Mesenchymal stem cell (in vitro differentiated cells and primary cell): ENCODE data around the gene PSMD13.

Source experiments
- DNase-seq: peaks from one replicate; pipeline ENCODE4 v3.0.0-alpha.2; 2013
- H2AFZ ChIP-seq: one replicate; pipeline ENCODE4 v1.6.1; 2013; ENCODE audit warnings: low read depth, mild to moderate bottlenecking, control low read depth, inconsistent platforms, low read length, moderate library complexity
- H2AK5ac ChIP-seq: 2 replicates; pipeline ENCODE4 v1.6.1; 2013; ENCODE audit warnings: low read length, moderate library complexity, mild to moderate bottlenecking, inconsistent platforms; ENCODE audit not compliant: severe bottlenecking
- H2BK120ac ChIP-seq: one replicate; pipeline ENCODE4 v1.6.1; 2013; ENCODE audit warnings: low read depth, mild to moderate bottlenecking, inconsistent platforms, low read length, moderate library complexity
- H2BK12ac ChIP-seq, 2 experiments: one replicate each; pipeline ENCODE4 v1.6.1; 2013; ENCODE audit warnings: inconsistent platforms in 2 of 2, low read length in 2 of 2, mild to moderate bottlenecking in 2 of 2, moderate library complexity in 2 of 2, control low read depth in 1 of 2
- H2BK15ac ChIP-seq: one replicate; pipeline ENCODE4 v1.6.1; 2013; ENCODE audit warnings: mild to moderate bottlenecking, low read depth, inconsistent platforms; ENCODE audit not compliant: poor library complexity, severe bottlenecking
- H2BK5ac ChIP-seq: 2 replicates; pipeline ENCODE4 v1.6.1; 2013; ENCODE audit warnings: low read depth, mild to moderate bottlenecking, low read length, control low read depth, inconsistent platforms; ENCODE audit not compliant: poor library complexity, severe bottlenecking
- H3K14ac ChIP-seq, 2 experiments: one replicate each; pipeline ENCODE4 v1.6.1; 2013; ENCODE audit warnings: inconsistent platforms in 2 of 2, low read length in 2 of 2, control low read depth in 1 of 2, mild to moderate bottlenecking in 1 of 2, moderate library complexity in 1 of 2
- H3K18ac ChIP-seq, 2 experiments: one replicate each; pipeline ENCODE4 v1.6.1; 2013; ENCODE audit warnings: inconsistent platforms in 2 of 2, low read length in 2 of 2, control low read depth in 1 of 2, low read depth in 1 of 2, mild to moderate bottlenecking in 1 of 2
- H3K23ac ChIP-seq, 2 experiments: one replicate each; pipeline ENCODE4 v1.6.1; 2013; ENCODE audit warnings: inconsistent platforms in 2 of 2, low read length in 2 of 2, mild to moderate bottlenecking in 2 of 2, moderate library complexity in 2 of 2, control low read depth in 1 of 2
- H3K27ac ChIP-seq: 2 replicates; pipeline ENCODE4 v1.5.1; 2013; ENCODE audit warnings: mild to moderate bottlenecking, moderate library complexity, low read length, control low read depth, inconsistent platforms; ENCODE audit not compliant: poor library complexity, severe bottlenecking
- H3K27me3 ChIP-seq, 2 experiments: 2 replicates each; pipeline versions ENCODE4 v1.6.1 to v1.7.0; 2013; ENCODE audit warnings: low read length in 2 of 2, mild to moderate bottlenecking in 2 of 2, moderate library complexity in 2 of 2, control low read depth in 1 of 2, inconsistent platforms in 1 of 2; ENCODE audit not compliant: control insufficient read depth in 1 of 2, insufficient read depth in 1 of 2
- H3K36me3 ChIP-seq, 2 experiments: 2 replicates each; pipeline versions ENCODE4 v1.6.1 to v1.7.0; 2013; ENCODE audit warnings: low read length in 2 of 2, control low read depth in 1 of 2, inconsistent platforms in 1 of 2, low read depth in 1 of 2, mild to moderate bottlenecking in 1 of 2; ENCODE audit not compliant: insufficient read depth in 2 of 2, control insufficient read depth in 1 of 2
- H3K4ac ChIP-seq, 2 experiments: one replicate each; pipeline ENCODE4 v1.6.1; 2013; ENCODE audit warnings: inconsistent platforms in 2 of 2, low read length in 2 of 2, mild to moderate bottlenecking in 2 of 2, moderate library complexity in 2 of 2, control low read depth in 1 of 2, low read depth in 1 of 2
- H3K4me1 ChIP-seq: 2 replicates; pipeline ENCODE4 v1.6.1; 2013; ENCODE audit warnings: low read depth, low read length, control low read depth; ENCODE audit not compliant: control insufficient read depth, insufficient read depth
- H3K4me2 ChIP-seq: 2 replicates; pipeline ENCODE4 v1.6.1; 2013; ENCODE audit warnings: low read length, mild to moderate bottlenecking, inconsistent platforms; ENCODE audit not compliant: poor library complexity, severe bottlenecking
- H3K4me3 ChIP-seq, 2 experiments: 2 replicates each; pipeline versions ENCODE4 v1.5.1 to v1.7.0; 2013; ENCODE audit warnings: low read length in 2 of 2, mild to moderate bottlenecking in 2 of 2, control low read depth in 1 of 2, low read depth in 1 of 2; ENCODE audit not compliant: insufficient read depth in 1 of 2
- H3K79me1 ChIP-seq: replicated peaks from 2 replicates; pipeline ENCODE4 v1.6.1; 2013; ENCODE audit warnings: mild to moderate bottlenecking, control low read depth, low read length, inconsistent platforms; ENCODE audit not compliant: poor library complexity, severe bottlenecking
- H3K9ac ChIP-seq: 2 replicates; pipeline ENCODE4 v1.7.0; 2013; ENCODE audit warnings: mild to moderate bottlenecking, low read length, moderate library complexity
- H3K9me3 ChIP-seq: 2 replicates; pipeline ENCODE4 v1.7.0; 2013; ENCODE audit warnings: mild to moderate bottlenecking, low read length; ENCODE audit not compliant: control insufficient read depth
- H4K8ac ChIP-seq: one replicate; pipeline ENCODE4 v1.6.1; 2013; ENCODE audit warnings: inconsistent platforms, mild to moderate bottlenecking, low read length, moderate library complexity
- H4K91ac ChIP-seq: one replicate; pipeline ENCODE4 v1.6.1; 2013; ENCODE audit warnings: mild to moderate bottlenecking, low read length, inconsistent platforms
- WGBS: methylation state at CpG from one replicate; pipeline ENCODE4 v1.1.7; 2013; ENCODE audit warnings: mixed read lengths; 5-methylcytosine and 5-hydroxymethylcytosine counted together

PSMD13 gene

GRCh38 chr11:289398-289711 lies 52.6 kb downstream of the PSMD13 start:
- H3K18ac ChIP-seq = peak overlapping the region in 1 of 2 experiments; percentile 42
- peak overlapping the region; percentile 67 for H2BK120ac ChIP-seq
- no peak overlapping the region for H3K9ac ChIP-seq

GRCh38 chr11:289712-290620 lies 53.2 kb downstream of the PSMD13 start:
- Histone ChIP-seq H2BK15ac (peak overlapping the region; percentile 41), H3K4me3 (peak overlapping the region in 1 of 2 experiments; percentile 49), H3K9me3 (no peaks in the 10 kb centered on the region), H3K27me3 (peaks cover 11 to 34% of the 10 kb centered on the region in 2 experiments), H3K9ac (no peak overlapping the region), H3K18ac (peak overlapping the region in 1 of 2 experiments; percentile 42), H3K14ac (peak overlapping the region in 1 of 2 experiments; percentile 93), H3K4me2 (peak overlapping the region; percentile 35), H2BK120ac (peak overlapping the region; percentile 67), H3K27ac (no peak overlapping the region), H3K23ac (no peak overlapping the region), H3K4me1 (peaks cover 37% of the 10 kb centered on the region), H3K4ac (peak overlapping the region; percentile 2 to 59), H3K79me1 (peaks cover 9% of the 10 kb centered on the region), H3K36me3 (peaks cover 0 to 48% of the 10 kb centered on the region in 2 experiments), H2AK5ac (peak overlapping the region; percentile 19), H4K8ac (peak overlapping the region; percentile 29), H2BK5ac (no peak overlapping the region), H4K91ac (peak overlapping the region; percentile 92), H2AFZ (no peak overlapping the region), H2BK12ac (peak overlapping the region in 1 of 2 experiments; percentile 78)
- DNase-seq = no peak
- WGBS = 91% methylated on average over 48 of the region's 48 CpGs

More at GRCh38 chr11:289398-289711, 52.6 kb downstream of the PSMD13 start:
- Histone ChIP-seq H3K4ac (peak overlapping the region in 1 of 2 experiments; percentile 59), H3K79me1 (peaks cover 9% of the 10 kb centered on the region), H3K27ac (no peak overlapping the region), H3K4me1 (peaks cover 38% of the 10 kb centered on the region), H4K8ac (no peak overlapping the region), H3K36me3 (peaks cover 0 to 42% of the 10 kb centered on the region in 2 experiments), H3K23ac (no peak overlapping the region), H3K4me3 (peak overlapping the region; percentile 49 to 66), H2AFZ (no peak overlapping the region), H4K91ac (no peak overlapping the region), H3K27me3 (peaks cover 11 to 35% of the 10 kb centered on the region in 2 experiments), H2BK15ac (peak overlapping the region; percentile 15), H2BK5ac (no peak overlapping the region), H3K14ac (no peak overlapping the region), H2BK12ac (peak overlapping the region in 1 of 2 experiments; percentile 78), H3K4me2 (peak overlapping the region; percentile 35), H2AK5ac (peak overlapping the region; percentile 19), H3K9me3 (no peaks in the 10 kb centered on the region)
- WGBS = 40% methylated on average over 9 of the region's 14 CpGs
- no peak for DNase-seq

GRCh38 chr11:290621-291231 lies 54.0 kb downstream of the PSMD13 start:
- Histone ChIP-seq H2BK5ac (no peak overlapping the region), H2BK120ac (no peak overlapping the region), H3K27me3 (peaks cover 11 to 34% of the 10 kb centered on the region in 2 experiments), H3K4me1 (peaks cover 37% of the 10 kb centered on the region), H3K27ac (no peak overlapping the region), H3K36me3 (peaks cover 0 to 55% of the 10 kb centered on the region in 2 experiments), H2BK12ac (peak overlapping the region in 1 of 2 experiments; percentile 15), H3K79me1 (peaks cover 9% of the 10 kb centered on the region), H3K9me3 (no peaks in the 10 kb centered on the region), H3K4me3 (no peak overlapping the region), H4K91ac (peak overlapping the region; percentile 31), H3K18ac (no peak overlapping the region), H3K14ac (peak overlapping the region in 1 of 2 experiments; percentile 26), H3K4me2 (no peak overlapping the region), H4K8ac (peak overlapping the region; percentile 51), H2AFZ (no peak overlapping the region), H2BK15ac (no peak overlapping the region), H3K23ac (no peak overlapping the region), H3K9ac (no peak overlapping the region), H2AK5ac (no peak overlapping the region), H3K4ac (peak overlapping the region in 1 of 2 experiments; percentile 27)
- DNase-seq = no peak
- 95% methylated on average over 12 of the region's 13 CpGs for WGBS
